Measurements from ENCODE around the gene HIP1R. TPM values are rescaled to one million over a fixed set of nuclear protein-coding genes. Genes with fewer than 3 reads are reported as not detected.

HIP1R gene
- total and polyA plus RNA-seq, 2 of the 4 experiments (the other 2 are of a cell fraction), result 13.8 to 18.5 TPM

GRCh38 chr12:122862872-122863701 lies 27.8 kb downstream of the HIP1R start (continued):
- TF ChIP-seq, protein P1, sequence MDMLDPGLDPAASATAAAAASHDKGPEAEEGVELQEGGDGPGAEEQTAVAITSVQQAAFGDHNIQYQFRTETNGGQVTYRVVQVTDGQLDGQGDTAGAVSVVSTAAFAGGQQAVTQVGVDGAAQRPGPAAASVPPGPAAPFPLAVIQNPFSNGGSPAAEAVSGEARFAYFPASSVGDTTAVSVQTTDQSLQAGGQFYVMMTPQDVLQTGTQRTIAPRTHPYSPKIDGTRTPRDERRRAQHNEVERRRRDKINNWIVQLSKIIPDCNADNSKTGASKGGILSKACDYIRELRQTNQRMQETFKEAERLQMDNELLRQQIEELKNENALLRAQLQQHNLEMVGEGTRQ (IDR thresholded peaks at IDR 0.05; ENCODE audit: low read depth, low read length), result no peak

DNA sequence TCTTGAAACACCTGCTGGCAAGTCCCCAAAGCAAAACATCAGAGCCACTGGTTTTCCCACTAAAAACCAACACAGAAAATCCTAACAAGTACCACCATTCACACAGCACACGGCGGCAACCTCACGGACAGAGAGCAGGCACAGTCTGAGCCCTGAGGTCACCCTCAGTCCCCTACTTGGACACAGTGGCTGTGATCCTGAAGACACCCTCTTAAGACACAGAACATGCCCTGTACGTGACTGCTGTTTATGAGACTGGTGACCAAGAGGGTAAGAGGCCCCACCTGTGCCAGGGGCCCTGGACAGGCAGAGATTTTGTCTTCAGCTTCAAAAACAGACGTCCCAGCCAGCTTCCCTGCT lies 29.6 kb downstream of the HIP1R start:
- dilution Hi-C loops (cut with HindIII; ENCODE audit: low sequenced_read_pairs, unreplicated experiment), result no loop called here
- ChIA-PET CTCF (no interaction called here), POLR2A (ENCODE audit: unreplicated experiment) (no interaction called here)
- ATAC-seq (ENCODE audit: low read depth) (no peak), DNase-seq (no peak)
- Histone ChIP-seq H3K4ac (ENCODE audit: low read depth, low read length) (no peak overlapping the region), H3K18ac (ENCODE audit: low read depth, low read length) (no peak overlapping the region), H3K9me3 (ENCODE audit: control insufficient read depth, insufficient read depth, low read length) (no peaks in the 10 kb centered on the region), H3K79me1 (ENCODE audit: low read depth in 1 of 2, low read length in 2 of 2) (peaks cover 13 to 44% of the 10 kb centered on the region in 2 experiments; a peak in 3 of 4 replicates), H3K14ac (replicated peaks; ENCODE audit: low read depth, low read length) (no peak overlapping the region), H2BK15ac (ENCODE audit: low read depth, low read length) (no peak overlapping the region), H3K27ac (ENCODE audit: insufficient read depth, low read length) (no peak overlapping the region), H3K4me2 (ENCODE audit: low read depth, low read length) (no peak overlapping the region), H3K9ac (ENCODE audit: low read depth, low read length) (no peak overlapping the region), H2BK20ac (ENCODE audit: low read depth, low read length) (no peak overlapping the region), H2AK9ac (replicated peaks; ENCODE audit: low read depth, low read length, poor library complexity) (no peak overlapping the region), H3K9me1 (ENCODE audit: insufficient read depth, low read length) (no peaks in the 10 kb centered on the region; the same call in 1 of the 2 replicates), H3K4me1 (ENCODE audit: control insufficient read depth, insufficient read depth, low read length) (no peaks in the 10 kb centered on the region), H3K23ac (ENCODE audit: low read depth, low read length) (no peak overlapping the region), H4K8ac (ENCODE audit: low read depth in 2 of 2, low read length in 2 of 2) (no peak overlapping the region), H4K20me1 (ENCODE audit: insufficient read depth, low read length) (peaks cover 20% of the 10 kb centered on the region), H3K56ac (ENCODE audit: extremely low read depth, insufficient read depth, low read length) (no peak overlapping the region), H4K91ac (ENCODE audit: insufficient read depth, low read depth, low read length) (no peak overlapping the region), H2AK5ac (ENCODE audit: low read depth, low read length) (no peak overlapping the region), H4K5ac (ENCODE audit: low read depth, low read length) (no peak overlapping the region), H3K4me3 (ENCODE audit: insufficient read depth, low read depth, low read length) (no peak overlapping the region), H2BK5ac (ENCODE audit: low read depth, low read length, poor library complexity, severe bottlenecking) (no peak overlapping the region), H3K27me3 (ENCODE audit: control insufficient read depth, insufficient read depth, low read length) (no peaks in the 10 kb centered on the region), H2AFZ (replicated peaks; ENCODE audit: low read length, poor library complexity) (no peak overlapping the region), H3K36me3 (ENCODE audit: control insufficient read depth, insufficient read depth, low read length) (peaks cover 54% of the 10 kb centered on the region), H2BK120ac (ENCODE audit: low read depth, low read length) (no peak overlapping the region)
- TF ChIP-seq MAZ (IDR thresholded peaks at IDR 0.05; ENCODE audit: borderline replicate concordance, low read depth, low read length), result no peak
- in situ Hi-C loops (cut with MboI; ENCODE audit: low sequenced_read_pairs), result no loop called here
- no CpG with 5 or more reads among the region's 5 CpGs for WGBS, 2 experiments (ENCODE audit: extremely low coverage in 2 of 2, insufficient read length in 1 of 2)
- intact Hi-C loops (cut with micrococcal nuclease), result loop anchor here (5.0 kb wide), 1 partner anchor 73 kb away; no protein-coding TSS in a partner anchor
- BruUV-seq (replicated peaks), result no TSS peak

All from IMR-90 (cell line).